DOHH2 (cell line): Measurements from ENCODE around the gene ICE2.

Source experiments
- CTCF ChIP-seq: fragments of 200-600 bp; sonication (generic); IDR thresholded peaks from one replicate; pipeline ENCODE4 v1.5.1; 2014; ENCODE audit warnings: antibody characterized with exemption, mild to moderate bottlenecking, low read depth, low read length; ENCODE audit not compliant: poor library complexity, severe bottlenecking
- EZH2phosphoT487 ChIP-seq: fragments of 200-600 bp; sonication (generic); IDR thresholded peaks from 2 replicates; pipeline ENCODE4 v1.6.1; 2017; ENCODE audit warnings: borderline replicate concordance, mild to moderate bottlenecking, antibody characterized with exemption, low read length, moderate library complexity, mixed read lengths

GRCh38 chr15:60454824-60455223 is 24.1 kb downstream of the ICE2 start:
- no peak for TF ChIP-seq CTCF
- TF ChIP-seq EZH2phosphoT487 = no peak
